HepG2 (cell line): ENCODE data around the gene KLHL28.

Experiments
- EEA1 ChIP-seq: sonication (generic); formaldehyde crosslinking; IDR thresholded peaks from 2 replicates; pipeline ENCODE4 v1.5.1; 2020; ENCODE audit warnings: mild to moderate bottlenecking, missing genetic modification reagents, borderline replicate concordance
- GLMP ChIP-seq: sonication (generic); formaldehyde crosslinking; IDR thresholded peaks from 2 replicates; pipeline ENCODE4 v1.9.0; 2021; ENCODE audit warnings: missing genetic modification reagents, mild to moderate bottlenecking, borderline replicate concordance
- KDM5B ChIP-seq: sonication (generic); formaldehyde crosslinking; IDR thresholded peaks from 2 replicates; pipeline ENCODE4 v1.4.0; 2020; ENCODE audit warnings: missing genetic modification reagents, mild to moderate bottlenecking, borderline replicate concordance
- MAFF ChIP-seq: IDR thresholded peaks from 2 replicates; pipeline ENCODE4 v1.6.1; 2011; ENCODE audit warnings: low read depth, low read length, improper control_type of control experiment
- MYNN ChIP-seq: sonication (generic); formaldehyde crosslinking; IDR thresholded peaks from 2 replicates; pipeline ENCODE4 v1.4.0; 2020; ENCODE audit warnings: mild to moderate bottlenecking, low read depth, missing genetic modification reagents
- POLR2AphosphoS5 ChIP-seq: IDR thresholded peaks from 2 replicates; pipeline ENCODE4 v1.6.1; 2012; ENCODE audit warnings: low read depth, low read length
- SIN3B ChIP-seq: fragments of 150-350 bp; IDR thresholded peaks from 2 replicates; pipeline ENCODE4 v1.6.1; 2014; ENCODE audit warnings: low read length
- ZKSCAN8 ChIP-seq: IDR thresholded peaks from 2 replicates; pipeline ENCODE4 v1.6.1; 2016; ENCODE audit warnings: borderline replicate concordance, missing genetic modification reagents, missing compliant biosample characterization
- ZNF326 ChIP-seq: sonication (generic); formaldehyde crosslinking; IDR thresholded peaks from 2 replicates; pipeline ENCODE4 v1.4.0; 2020; ENCODE audit warnings: missing genetic modification reagents, borderline replicate concordance
- ZNF768 ChIP-seq: sonication (generic); formaldehyde crosslinking; IDR thresholded peaks from 2 replicates; pipeline ENCODE4 v1.4.0; 2020; ENCODE audit warnings: missing genetic modification reagents
- TF ChIP-seq, protein P1 (sequence below), 2 experiments: IDR thresholded peaks; 2 replicates each; pipeline ENCODE4 v1.6.1; 2011 to 2012; ENCODE audit warnings: low read length in 2 of 2, borderline replicate concordance in 1 of 2, low read depth in 1 of 2, mild to moderate bottlenecking in 1 of 2, moderate library complexity in 1 of 2
- TF ChIP-seq, protein P2 (sequence below): sonication (generic); formaldehyde crosslinking; IDR thresholded peaks from 2 replicates; pipeline ENCODE4 v1.5.0; 2020; ENCODE audit warnings: mild to moderate bottlenecking, missing genetic modification reagents, moderate library complexity

- TF ChIP-seq MYNN (CRISPR knock-in tag) (no peak), ZNF768 (no peak), GLMP (CRISPR knock-in tag) (no peak), KDM5B (CRISPR knock-in tag) (no peak), SIN3B (no peak), POLR2AphosphoS5 (no peak), ZKSCAN8 (CRISPR knock-in tag) (no peak), EEA1 (CRISPR knock-in tag) (no peak), ZNF326 (no peak), MAFF (no peak)
- TF ChIP-seq, protein P1, sequence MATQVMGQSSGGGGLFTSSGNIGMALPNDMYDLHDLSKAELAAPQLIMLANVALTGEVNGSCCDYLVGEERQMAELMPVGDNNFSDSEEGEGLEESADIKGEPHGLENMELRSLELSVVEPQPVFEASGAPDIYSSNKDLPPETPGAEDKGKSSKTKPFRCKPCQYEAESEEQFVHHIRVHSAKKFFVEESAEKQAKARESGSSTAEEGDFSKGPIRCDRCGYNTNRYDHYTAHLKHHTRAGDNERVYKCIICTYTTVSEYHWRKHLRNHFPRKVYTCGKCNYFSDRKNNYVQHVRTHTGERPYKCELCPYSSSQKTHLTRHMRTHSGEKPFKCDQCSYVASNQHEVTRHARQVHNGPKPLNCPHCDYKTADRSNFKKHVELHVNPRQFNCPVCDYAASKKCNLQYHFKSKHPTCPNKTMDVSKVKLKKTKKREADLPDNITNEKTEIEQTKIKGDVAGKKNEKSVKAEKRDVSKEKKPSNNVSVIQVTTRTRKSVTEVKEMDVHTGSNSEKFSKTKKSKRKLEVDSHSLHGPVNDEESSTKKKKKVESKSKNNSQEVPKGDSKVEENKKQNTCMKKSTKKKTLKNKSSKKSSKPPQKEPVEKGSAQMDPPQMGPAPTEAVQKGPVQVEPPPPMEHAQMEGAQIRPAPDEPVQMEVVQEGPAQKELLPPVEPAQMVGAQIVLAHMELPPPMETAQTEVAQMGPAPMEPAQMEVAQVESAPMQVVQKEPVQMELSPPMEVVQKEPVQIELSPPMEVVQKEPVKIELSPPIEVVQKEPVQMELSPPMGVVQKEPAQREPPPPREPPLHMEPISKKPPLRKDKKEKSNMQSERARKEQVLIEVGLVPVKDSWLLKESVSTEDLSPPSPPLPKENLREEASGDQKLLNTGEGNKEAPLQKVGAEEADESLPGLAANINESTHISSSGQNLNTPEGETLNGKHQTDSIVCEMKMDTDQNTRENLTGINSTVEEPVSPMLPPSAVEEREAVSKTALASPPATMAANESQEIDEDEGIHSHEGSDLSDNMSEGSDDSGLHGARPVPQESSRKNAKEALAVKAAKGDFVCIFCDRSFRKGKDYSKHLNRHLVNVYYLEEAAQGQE (IDR thresholded peaks at IDR 0.05; ENCODE audit: borderline replicate concordance in 1 of 2, low read depth in 1 of 2, low read length in 2 of 2): no peak
- TF ChIP-seq, protein P2, sequence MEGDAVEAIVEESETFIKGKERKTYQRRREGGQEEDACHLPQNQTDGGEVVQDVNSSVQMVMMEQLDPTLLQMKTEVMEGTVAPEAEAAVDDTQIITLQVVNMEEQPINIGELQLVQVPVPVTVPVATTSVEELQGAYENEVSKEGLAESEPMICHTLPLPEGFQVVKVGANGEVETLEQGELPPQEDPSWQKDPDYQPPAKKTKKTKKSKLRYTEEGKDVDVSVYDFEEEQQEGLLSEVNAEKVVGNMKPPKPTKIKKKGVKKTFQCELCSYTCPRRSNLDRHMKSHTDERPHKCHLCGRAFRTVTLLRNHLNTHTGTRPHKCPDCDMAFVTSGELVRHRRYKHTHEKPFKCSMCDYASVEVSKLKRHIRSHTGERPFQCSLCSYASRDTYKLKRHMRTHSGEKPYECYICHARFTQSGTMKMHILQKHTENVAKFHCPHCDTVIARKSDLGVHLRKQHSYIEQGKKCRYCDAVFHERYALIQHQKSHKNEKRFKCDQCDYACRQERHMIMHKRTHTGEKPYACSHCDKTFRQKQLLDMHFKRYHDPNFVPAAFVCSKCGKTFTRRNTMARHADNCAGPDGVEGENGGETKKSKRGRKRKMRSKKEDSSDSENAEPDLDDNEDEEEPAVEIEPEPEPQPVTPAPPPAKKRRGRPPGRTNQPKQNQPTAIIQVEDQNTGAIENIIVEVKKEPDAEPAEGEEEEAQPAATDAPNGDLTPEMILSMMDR: no peak
These were observed 34.1 kb upstream of the KLHL28 start for GRCh38 chr14:44995770-44996294.
